ENCODE data around the gene TXLNA. TPM values are rescaled to one million over a fixed set of nuclear protein-coding genes. Genes with fewer than 3 reads are reported as not detected.
"Not testable (repeated sequence)": the region's sequence is repeated elsewhere in the genome, so short reads cannot be mapped to it uniquely, and the experiment has no call there.

Gene TXLNA
- total RNA-seq, 5 donors from 2014 or later (not counting 1 experiment from before 2014, with no cell fraction given) = 25.3 to 47.7 (median 43.8) TPM

DNA sequence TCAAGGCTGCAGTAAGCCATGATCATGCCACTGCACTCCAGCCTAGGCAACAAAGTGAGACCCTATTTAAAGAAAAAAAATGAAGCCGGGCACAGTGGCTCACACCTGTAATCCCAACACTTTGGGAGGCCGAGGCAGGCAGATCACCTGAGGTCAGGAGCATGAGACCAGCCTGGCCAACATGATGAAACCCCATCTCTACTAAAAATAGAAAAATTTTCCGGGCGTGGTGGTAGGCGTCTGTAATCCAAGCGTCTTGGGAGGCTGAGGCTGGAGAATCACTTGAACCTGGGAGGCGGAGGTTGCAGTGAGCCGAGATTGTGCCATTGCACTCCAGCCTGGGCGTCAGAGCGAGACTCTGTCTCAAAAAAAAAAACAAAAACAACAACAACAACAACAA is 13.8 kb upstream of the TXLNA start:
- peaks cover 56% of the 10 kb centered on the region for H3K36me3 Mint-ChIP-seq
- H3K27me3 ChIP-seq (replicated peaks in 1 of 2; ENCODE audit: control insufficient read depth in 2 of 2, extremely low read depth in 1 of 2, insufficient read depth in 2 of 2, low read length in 1 of 2); H3K4me3 Mint-ChIP-seq; H3K4me1 Mint-ChIP-seq; POLR2A ChIA-PET; ATAC-seq (replicated peaks in 1 of 4); H3K27ac ChIP-seq (ENCODE audit: low read length); H3K9me3 Mint-ChIP-seq; H3K27me3 Mint-ChIP-seq; H3K27ac Mint-ChIP-seq; H3K4me3 ChIP-seq (ENCODE audit: control insufficient read depth in 1 of 2, extremely low read depth in 1 of 2, low read length in 1 of 2); CTCF ChIA-PET; H3K9me3 ChIP-seq; DNase-seq; H3K4me1 ChIP-seq (ENCODE audit: control insufficient read depth in 1 of 2, extremely low read depth in 1 of 2, insufficient read depth in 2 of 2, low read length in 2 of 2): not testable (repeated sequence)
- peaks cover 19 to 83% of the 10 kb centered on the region in 2 donors for H3K36me3 ChIP-seq (ENCODE audit: control insufficient read depth in 2 of 2, extremely low read depth in 1 of 2, insufficient read depth in 1 of 2, low read length in 1 of 2)
- WGBS (ENCODE audit: insufficient coverage) = 100% methylated on average over 1 of the region's 10 CpGs

DNA sequence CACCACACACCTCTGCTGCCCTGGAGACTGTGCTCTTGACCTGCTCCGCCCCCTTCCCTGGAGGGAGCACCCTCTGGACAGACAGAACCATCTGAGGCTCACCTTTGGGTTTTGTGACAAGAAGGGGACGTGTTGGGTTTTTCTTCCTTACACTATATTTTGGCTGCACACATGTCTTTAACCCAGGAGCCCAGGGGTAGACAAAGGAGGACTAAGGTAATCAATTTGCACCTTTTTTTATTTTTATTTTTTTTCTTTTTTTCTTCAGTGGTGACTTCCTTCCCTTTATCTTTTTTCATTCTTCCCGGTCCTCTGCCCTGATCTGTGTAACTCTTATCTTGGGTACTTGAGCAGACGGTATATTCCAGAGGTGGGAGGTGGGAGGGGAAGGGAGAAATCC is 8.5 kb upstream of the TXLNA start:
- ChIA-PET CTCF (no interaction called here), POLR2A (no interaction called here)
- H3K4me3 ChIP-seq (ENCODE audit: control insufficient read depth in 1 of 2, extremely low read depth in 1 of 2, low read length in 1 of 2) = no peak overlapping the region
- H3K9me3 ChIP-seq = no peaks in the 10 kb centered on the region
- Mint-ChIP-seq H3K36me3 (peaks cover 55% of the 10 kb centered on the region), H3K4me3 (no peak overlapping the region), H3K27me3 (no peaks in the 10 kb centered on the region), H3K4me1 (peaks cover 12 to 13% (median 12%) of the 10 kb centered on the region in 3 donors), H3K9me3 (no peaks in the 10 kb centered on the region), H3K27ac (no peak overlapping the region)
- ATAC-seq (replicated peaks in 1 of 4) = no peak
- H3K36me3 ChIP-seq (ENCODE audit: control insufficient read depth in 2 of 2, extremely low read depth in 1 of 2, insufficient read depth in 1 of 2, low read length in 1 of 2) = peaks cover 18 to 67% of the 10 kb centered on the region in 2 donors
- H3K4me1 ChIP-seq (ENCODE audit: control insufficient read depth in 1 of 2, extremely low read depth in 1 of 2, insufficient read depth in 2 of 2, low read length in 2 of 2) = peaks cover 3 to 10% of the 10 kb centered on the region in 2 experiments
- DNase-seq = no peak
- H3K27ac ChIP-seq (ENCODE audit: low read length) = no peak overlapping the region
- H3K27me3 ChIP-seq (replicated peaks in 1 of 2; ENCODE audit: control insufficient read depth in 2 of 2, extremely low read depth in 1 of 2, insufficient read depth in 2 of 2, low read length in 1 of 2) = no peaks in the 10 kb centered on the region
- no CpG with 5 or more reads among the region's 4 CpGs for WGBS (ENCODE audit: insufficient coverage)

DNA sequence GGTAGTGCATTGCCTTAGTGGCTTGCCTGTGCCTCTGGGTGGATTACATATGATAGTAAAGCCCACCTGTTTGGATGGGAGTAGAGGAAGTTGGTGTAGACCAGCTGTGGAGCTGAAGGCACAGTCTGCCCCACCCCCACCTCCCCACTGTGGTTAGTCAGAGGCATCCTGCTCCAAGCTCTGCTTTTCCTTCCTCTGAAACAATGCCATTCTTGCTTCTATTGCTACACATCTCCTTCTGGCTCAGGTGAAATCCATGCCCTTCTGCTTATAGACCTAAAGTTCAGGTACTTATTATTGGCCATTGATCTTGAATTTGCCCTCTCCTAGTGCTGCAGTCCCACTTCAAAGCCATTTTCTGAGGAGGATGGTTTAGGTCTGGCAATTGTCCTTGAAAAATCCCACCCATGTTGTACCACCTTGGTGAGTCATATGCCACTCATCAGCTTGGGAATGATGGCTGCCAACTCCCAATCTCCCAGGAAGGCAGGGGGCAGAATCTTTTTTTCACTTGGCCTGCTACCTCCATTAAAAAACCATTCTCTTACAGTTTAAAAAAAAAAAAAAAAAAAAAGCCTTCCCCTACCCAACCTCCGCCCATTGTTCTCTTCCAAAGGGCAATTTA is 6.7 kb upstream of the TXLNA start:
- ATAC-seq (replicated peaks in 1 of 4) = no peak
- peaks cover 47% of the 10 kb centered on the region for H3K36me3 Mint-ChIP-seq
- Histone ChIP-seq H3K9me3 (no peaks in the 10 kb centered on the region), H3K4me3 (ENCODE audit: control insufficient read depth in 1 of 2, extremely low read depth in 1 of 2, low read length in 1 of 2) (no peak overlapping the region), H3K27ac (ENCODE audit: low read length) (no peak overlapping the region), H3K36me3 (ENCODE audit: control insufficient read depth in 2 of 2, extremely low read depth in 1 of 2, insufficient read depth in 1 of 2, low read length in 1 of 2) (peaks cover 18 to 54% of the 10 kb centered on the region in 2 donors), H3K4me1 (ENCODE audit: control insufficient read depth in 1 of 2, extremely low read depth in 1 of 2, insufficient read depth in 2 of 2, low read length in 2 of 2) (peaks cover 3 to 10% of the 10 kb centered on the region in 2 experiments), H3K27me3 (replicated peaks in 1 of 2; ENCODE audit: control insufficient read depth in 2 of 2, extremely low read depth in 1 of 2, insufficient read depth in 2 of 2, low read length in 1 of 2) (no peaks in the 10 kb centered on the region)
- H3K4me1 Mint-ChIP-seq = peaks cover 12 to 13% (median 12%) of the 10 kb centered on the region in 3 donors
- H3K27me3 Mint-ChIP-seq = no peaks in the 10 kb centered on the region
- H3K9me3 Mint-ChIP-seq = no peaks in the 10 kb centered on the region
- H3K4me3 Mint-ChIP-seq = no peak overlapping the region
- ChIA-PET CTCF (interaction anchor here in 1 of 2 donors (0.7 kb wide), 2 partner anchors 61 to 193 kb away, joined by 3 to 4 read pairs; no protein-coding TSS in a partner anchor), POLR2A (interaction anchor here (0.6 kb wide), 4 partner anchors 11 to 604 kb away, joined by 3 to 9 read pairs (median 4); no protein-coding TSS in a partner anchor)
- WGBS (ENCODE audit: insufficient coverage) = no CpG with 5 or more reads among the region's 1 CpG
- no peak for DNase-seq
- peak overlapping the region in 1 of 2 donors; percentile 21 for H3K27ac Mint-ChIP-seq

DNA sequence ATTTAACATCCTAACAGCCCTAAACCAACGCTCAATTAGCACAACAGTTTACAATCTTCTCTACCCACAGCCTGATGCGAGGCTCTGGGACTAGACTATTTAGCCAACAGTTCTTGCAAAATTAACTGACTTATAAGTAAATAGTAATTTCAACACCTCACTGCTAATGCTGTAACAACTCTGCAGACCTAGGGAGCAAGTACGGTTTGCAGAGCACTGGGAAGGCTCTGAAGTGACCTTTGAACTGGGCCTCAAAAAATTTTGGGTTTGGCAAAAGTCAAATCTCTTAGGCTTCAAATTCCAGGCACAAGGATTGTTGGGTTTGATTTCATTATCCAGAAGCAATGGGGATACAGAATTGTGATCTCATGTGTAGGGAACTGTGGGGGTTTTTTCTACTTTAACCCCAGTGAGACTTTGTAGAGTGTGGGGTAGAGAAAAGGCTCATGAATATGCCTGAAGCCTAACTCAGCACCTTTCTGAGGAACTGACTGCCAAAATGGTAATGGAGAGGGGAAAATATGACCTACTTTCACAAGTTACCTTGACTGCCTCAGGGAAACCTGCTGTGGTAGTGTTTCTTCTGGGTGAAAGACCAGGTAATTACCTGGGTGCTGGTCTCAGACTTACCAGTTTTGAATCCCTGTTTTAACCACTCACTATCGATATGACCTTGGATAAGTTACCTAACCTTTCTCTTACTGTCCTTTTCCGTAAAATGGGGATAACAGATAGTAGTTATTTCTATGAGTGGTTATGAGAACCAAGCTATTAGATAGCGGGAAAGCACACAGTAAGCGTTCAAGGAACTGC is 889 bp upstream of the TXLNA start:
- ATAC-seq (replicated peaks in 1 of 4) (no peak), DNase-seq (no peak)
- Histone ChIP-seq H3K4me3 (ENCODE audit: control insufficient read depth in 1 of 2, extremely low read depth in 1 of 2, low read length in 1 of 2) (peak overlapping the region in 1 of 2 donors; percentile 91), H3K27ac (ENCODE audit: low read length) (peak overlapping the region; percentile 65), H3K36me3 (ENCODE audit: control insufficient read depth in 2 of 2, extremely low read depth in 1 of 2, insufficient read depth in 1 of 2, low read length in 1 of 2) (peaks cover 4 to 15% of the 10 kb centered on the region in 2 donors), H3K9me3 (no peaks in the 10 kb centered on the region), H3K4me1 (ENCODE audit: control insufficient read depth in 1 of 2, extremely low read depth in 1 of 2, insufficient read depth in 2 of 2, low read length in 2 of 2) (peaks cover 7 to 35% of the 10 kb centered on the region in 2 experiments), H3K27me3 (replicated peaks in 1 of 2; ENCODE audit: control insufficient read depth in 2 of 2, extremely low read depth in 1 of 2, insufficient read depth in 2 of 2, low read length in 1 of 2) (no peaks in the 10 kb centered on the region)
- H3K4me1 Mint-ChIP-seq = peaks cover 31 to 37% (median 32%) of the 10 kb centered on the region in 3 donors
- peak overlapping the region; percentile 94 to 95 for H3K27ac Mint-ChIP-seq
- peak overlapping the region; percentile 87 to 93 (median 90) for H3K4me3 Mint-ChIP-seq
- H3K36me3 Mint-ChIP-seq = peaks cover 18% of the 10 kb centered on the region
- no peaks in the 10 kb centered on the region for H3K27me3 Mint-ChIP-seq
- WGBS (ENCODE audit: insufficient coverage) = 73% methylated on average over 3 of the region's 7 CpGs
- no peaks in the 10 kb centered on the region for H3K9me3 Mint-ChIP-seq
- POLR2A ChIA-PET = interaction anchor here (0.6 to 1.0 kb wide), 4 partner anchors 70 to 158 kb away, joined by 3 to 17 read pairs (median 4); partner anchors contain the start of genes KPNA6 (in 1 of the 2) and MARCKSL1 (in 1 of the 2)
- CTCF ChIA-PET = no interaction called here

DNA sequence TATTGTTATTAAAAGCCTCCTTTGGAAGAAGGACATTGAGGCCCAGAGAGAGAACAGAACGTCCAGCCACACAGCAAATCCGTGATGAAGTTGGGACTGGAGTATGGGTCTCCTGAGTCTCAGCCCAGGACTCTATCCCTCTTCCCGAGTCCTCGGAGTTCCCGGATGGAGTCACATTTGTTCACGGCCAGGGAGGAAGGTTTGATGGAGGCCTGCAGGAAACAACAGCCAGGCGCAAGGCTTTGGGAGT is 357 bp upstream of the TXLNA start:
- no peak for ATAC-seq (replicated peaks in 1 of 4)
- no peaks in the 10 kb centered on the region for H3K27me3 Mint-ChIP-seq
- no peaks in the 10 kb centered on the region for H3K9me3 Mint-ChIP-seq
- Histone ChIP-seq H3K4me1 (ENCODE audit: control insufficient read depth in 1 of 2, extremely low read depth in 1 of 2, insufficient read depth in 2 of 2, low read length in 2 of 2) (peaks cover 7 to 35% of the 10 kb centered on the region in 2 experiments), H3K4me3 (ENCODE audit: control insufficient read depth in 1 of 2, extremely low read depth in 1 of 2, low read length in 1 of 2) (peak overlapping the region; percentile 58 to 91), H3K27me3 (replicated peaks in 1 of 2; ENCODE audit: control insufficient read depth in 2 of 2, extremely low read depth in 1 of 2, insufficient read depth in 2 of 2, low read length in 1 of 2) (no peaks in the 10 kb centered on the region), H3K36me3 (ENCODE audit: control insufficient read depth in 2 of 2, extremely low read depth in 1 of 2, insufficient read depth in 1 of 2, low read length in 1 of 2) (peaks cover 8 to 18% of the 10 kb centered on the region in 2 donors), H3K9me3 (no peaks in the 10 kb centered on the region), H3K27ac (ENCODE audit: low read length) (peak overlapping the region; percentile 65)
- H3K4me3 Mint-ChIP-seq = peak overlapping the region; percentile 87 to 93 (median 90)
- peaks cover 22% of the 10 kb centered on the region for H3K36me3 Mint-ChIP-seq
- no peak for DNase-seq
- H3K27ac Mint-ChIP-seq = peak overlapping the region; percentile 94 to 95
- CTCF ChIA-PET = interaction anchor here (0.5 to 0.6 kb wide), 2 partner anchors 70 to 748 kb away, joined by 3 to 4 read pairs; no protein-coding TSS in a partner anchor
- POLR2A ChIA-PET = interaction anchor here (0.6 to 1.0 kb wide), 4 partner anchors 71 to 157 kb away, joined by 3 to 17 read pairs (median 4); partner anchors contain the start of genes KPNA6 (in 1 of the 2) and MARCKSL1 (in 1 of the 2)
- peaks cover 34 to 40% (median 36%) of the 10 kb centered on the region in 3 donors for H3K4me1 Mint-ChIP-seq
- 22% methylated on average over 7 of the region's 7 CpGs for WGBS (ENCODE audit: insufficient coverage)
